ENCODE data around the gene MICAL3.
A peak's percentile ranks its signal among the peaks of the same experiment; 100 is the strongest.

MICAL3 gene

DNA sequence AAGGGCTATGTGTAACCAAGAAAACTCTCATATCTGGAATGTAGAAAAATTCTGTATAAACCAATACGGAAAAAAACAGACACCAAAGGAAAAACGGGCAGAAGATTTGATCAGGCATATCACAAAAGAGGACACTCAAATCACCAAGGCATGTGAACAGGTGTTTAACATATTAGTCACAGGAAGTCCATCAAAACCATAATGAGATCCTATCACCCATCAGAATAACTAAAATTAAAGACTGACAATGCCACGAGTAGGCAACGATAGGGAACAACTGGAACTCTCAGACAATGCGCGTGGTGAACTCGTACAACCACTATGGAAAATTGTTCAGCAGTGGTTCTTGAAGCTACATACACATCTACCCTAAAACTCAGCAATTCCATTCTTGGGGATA, 94.5 kb downstream of the MICAL3 start:
- DNase-seq (ENCODE audit: low read depth), result no peak

GRCh38 chr22:17928391-17928790, 96.0 kb downstream of the MICAL3 start:
- DNase-seq (ENCODE audit: low read depth), result no peak

- no peak for DNase-seq (ENCODE audit: low read depth)
Observed at GRCh38 chr22:17927062-17927461, 97.3 kb downstream of the MICAL3 start.

GRCh38 chr22:17926516-17926915, 97.8 kb downstream of the MICAL3 start:
- DNase-seq (ENCODE audit: low read depth), result no peak

DNA sequence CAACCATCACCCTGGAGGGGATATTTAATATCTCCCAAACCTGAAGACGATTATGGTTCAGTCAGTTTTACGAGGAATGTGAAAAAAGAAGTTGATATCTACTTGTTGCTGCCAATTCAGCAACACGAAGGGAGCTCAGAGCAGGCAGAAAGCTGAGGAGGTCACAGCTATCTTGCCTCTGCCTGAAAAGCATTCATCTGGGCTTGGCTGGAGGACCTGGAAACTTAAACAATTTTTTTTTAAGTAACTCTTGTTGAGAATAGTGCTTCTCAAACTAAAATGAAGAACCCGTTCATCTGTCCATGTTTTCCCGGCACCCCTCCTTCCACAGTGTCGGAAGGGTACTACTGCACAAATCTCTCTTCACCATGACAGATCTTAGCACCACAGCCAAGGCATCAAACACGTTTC, 98.9 kb downstream of the MICAL3 start:
- DNase-seq (ENCODE audit: low read depth), result no peak

DNA sequence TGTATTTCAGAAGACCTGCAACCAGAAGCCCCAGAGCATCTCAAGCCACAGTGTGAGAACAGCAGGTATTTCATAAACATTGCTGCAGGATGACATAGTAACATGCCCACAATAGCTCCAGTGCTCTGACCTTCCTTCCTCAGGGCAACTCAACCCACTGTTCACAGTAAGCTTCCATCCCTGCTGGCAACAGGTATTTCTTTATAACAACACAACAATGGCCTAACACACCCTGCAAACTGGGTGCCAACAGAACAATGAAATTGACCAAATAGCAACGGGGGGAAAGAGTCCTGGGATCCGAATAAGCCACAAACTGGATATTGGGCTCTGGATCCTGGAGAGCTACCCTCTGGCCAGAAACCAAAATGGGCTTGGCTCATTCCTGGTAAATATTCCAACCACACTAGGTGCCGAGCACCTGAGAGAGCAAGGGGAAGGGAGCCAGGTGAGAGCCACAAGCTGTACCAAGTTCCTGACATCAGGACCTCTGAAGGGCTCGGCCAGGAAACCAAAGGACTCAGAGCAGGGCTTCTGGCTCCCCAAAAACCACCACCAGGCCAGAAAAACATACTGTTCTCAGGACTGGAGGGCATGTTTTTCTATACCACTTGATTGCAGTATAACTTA, 99.5 kb downstream of the MICAL3 start:
- DNase-seq (ENCODE audit: low read depth), result no peak

DNA sequence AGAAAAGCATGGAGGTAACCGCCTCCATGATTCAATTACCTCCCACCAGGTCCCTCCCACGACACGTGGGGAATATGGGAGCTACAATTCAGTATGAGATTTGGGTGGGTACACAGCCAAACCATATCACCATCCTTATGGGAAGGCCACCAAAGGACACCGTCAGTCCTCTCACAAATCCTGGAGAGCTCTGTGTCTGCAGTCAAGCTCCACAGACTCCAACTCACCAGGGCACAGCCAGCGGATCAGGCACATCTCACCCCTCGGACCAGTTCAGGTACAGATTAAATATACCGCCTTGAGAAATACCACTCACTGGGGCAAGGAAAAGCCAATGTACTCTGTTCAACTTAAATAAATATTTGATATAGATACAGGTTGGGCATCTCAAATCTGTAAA, 100.3 kb downstream of the MICAL3 start:
- DNase-seq (ENCODE audit: low read depth), result no peak

DNA sequence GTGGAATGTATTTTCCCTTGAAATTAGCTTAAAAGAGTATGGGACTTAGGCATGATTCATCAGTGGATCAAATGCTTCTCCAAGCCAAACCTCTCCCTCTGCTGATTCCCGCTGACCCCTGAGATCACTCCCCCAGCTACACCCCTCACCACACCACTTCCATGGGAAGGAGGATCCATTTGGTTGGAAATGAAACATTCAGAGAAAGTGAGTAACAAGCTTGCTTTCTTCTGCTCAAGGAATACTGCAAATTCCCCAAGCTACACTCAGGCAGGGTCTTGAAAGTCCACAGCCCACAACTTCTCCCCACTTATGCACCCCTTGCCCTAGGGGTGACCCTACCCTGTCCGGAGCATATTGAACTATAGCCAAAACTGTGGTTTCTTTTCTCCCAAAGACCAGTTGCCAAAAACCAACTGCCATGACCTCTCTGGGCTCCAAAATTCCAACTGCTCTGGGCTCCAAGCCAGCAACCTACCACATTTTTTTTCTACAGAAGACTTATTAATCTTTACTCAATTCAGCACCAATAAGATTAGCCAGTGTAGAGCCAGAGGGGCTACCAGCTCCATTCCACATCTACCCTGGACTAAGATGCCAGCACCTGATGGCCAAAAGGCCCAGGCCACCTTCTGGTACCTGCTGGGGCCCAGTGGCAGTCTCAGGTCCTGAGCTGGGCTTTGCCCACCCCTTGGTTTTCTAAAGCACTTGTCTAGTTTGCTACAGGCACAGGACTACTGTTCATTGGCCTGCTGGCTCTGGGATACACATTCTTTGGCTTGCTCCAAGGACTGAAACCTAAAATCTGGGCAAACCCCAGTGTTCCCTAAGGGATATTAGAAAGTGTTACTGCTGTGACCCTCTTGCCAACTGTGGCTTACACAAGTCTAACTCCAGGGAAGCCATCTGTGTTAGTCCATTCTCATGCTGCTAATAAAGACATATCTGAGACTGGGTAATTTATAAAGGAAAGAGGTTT, 101.1 kb downstream of the MICAL3 start:
- peak; percentile 64 for DNase-seq (ENCODE audit: low read depth)

- no peak for DNase-seq (ENCODE audit: low read depth)
Observed at GRCh38 chr22:17921871-17922821, 102.2 kb downstream of the MICAL3 start.

- no peak for DNase-seq (ENCODE audit: low read depth)
Observed at GRCh38 chr22:17920992-17921650, 103.2 kb downstream of the MICAL3 start.

DNA sequence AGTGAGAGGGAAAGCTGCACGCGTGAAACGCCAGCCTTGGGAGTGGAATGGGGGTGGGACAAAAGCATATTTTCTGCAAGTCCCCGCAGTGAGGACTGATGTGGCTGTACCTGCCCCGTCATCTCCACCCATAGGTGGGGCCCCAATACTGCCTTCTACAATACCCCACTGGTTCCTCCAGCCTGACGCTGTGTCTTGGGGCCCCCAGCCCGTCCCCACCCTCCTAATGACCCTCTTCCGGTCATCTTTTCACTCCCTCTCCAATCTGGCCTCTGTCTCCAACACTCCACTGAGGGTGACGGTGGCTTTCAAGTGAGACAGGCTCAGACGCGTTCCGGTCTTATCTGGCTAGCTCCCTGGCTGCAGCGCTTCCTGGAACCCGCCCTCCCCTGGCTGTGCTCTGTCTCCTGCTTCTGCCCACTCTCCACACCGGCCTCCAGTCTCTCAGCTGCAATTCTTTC, 104.2 kb downstream of the MICAL3 start:
- DNase-seq (ENCODE audit: low read depth), result no peak

DNA sequence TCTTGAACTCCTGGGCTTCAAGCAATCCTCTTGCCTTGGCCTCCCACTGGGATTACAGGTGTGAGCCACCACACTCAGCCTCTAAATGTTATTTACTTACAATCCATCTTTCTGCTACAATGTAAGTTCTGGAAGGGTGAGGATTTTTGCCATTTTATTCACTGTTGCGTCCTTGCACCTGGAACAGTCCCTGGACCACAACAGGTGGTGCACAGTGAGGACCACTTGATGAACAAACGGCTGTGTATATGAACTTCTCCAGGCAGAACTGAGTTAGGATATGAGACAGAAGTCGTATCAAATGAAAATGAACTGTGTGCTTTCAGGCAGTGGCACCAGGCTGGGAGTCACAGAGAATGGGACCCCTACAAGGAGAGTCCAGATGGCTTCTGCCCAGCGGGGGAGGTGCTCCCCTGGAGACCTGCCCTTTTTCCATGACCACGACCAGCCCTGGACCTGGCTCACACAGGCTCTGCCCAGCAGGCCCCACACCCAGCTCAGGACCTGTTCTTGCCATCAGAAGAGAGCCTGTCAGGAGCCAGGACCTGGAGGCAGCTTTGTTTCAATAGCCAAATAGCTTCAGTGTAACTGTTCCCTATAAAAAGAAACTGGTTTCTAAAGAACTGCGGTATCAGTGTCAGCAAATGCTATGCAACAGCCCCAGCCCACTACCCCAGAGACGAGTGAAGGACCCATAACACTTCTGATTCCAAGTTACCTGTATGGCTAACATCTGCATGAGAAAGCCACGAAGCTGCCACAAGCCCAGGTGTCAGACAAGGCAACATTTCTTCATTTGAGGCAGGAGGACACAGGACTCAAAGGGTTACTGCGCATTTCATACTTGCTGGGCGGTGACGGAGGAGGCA, 104.9 kb downstream of the MICAL3 start:
- DNase-seq (ENCODE audit: low read depth), result no peak

DNA sequence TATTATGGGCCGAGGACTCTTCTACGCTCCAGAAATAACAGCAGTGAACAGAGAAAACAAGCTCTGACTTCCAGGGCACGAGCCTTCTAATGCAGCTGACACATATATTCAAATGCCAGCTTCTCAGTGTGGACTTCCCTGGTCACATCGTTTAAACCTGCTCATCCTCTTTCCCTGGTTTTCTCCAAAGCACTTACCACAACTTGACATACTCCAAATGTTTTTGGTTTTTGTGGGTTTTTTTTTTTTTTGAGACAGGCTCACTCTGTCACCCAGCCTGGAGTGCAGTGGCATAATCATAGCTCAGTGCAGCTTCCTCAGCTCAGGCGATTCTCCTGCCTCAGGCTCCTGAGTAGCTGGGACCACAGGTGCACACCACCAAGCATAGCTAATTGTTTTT, 105.5 kb downstream of the MICAL3 start:
- peak; percentile 70 for DNase-seq (ENCODE audit: low read depth)

DNA sequence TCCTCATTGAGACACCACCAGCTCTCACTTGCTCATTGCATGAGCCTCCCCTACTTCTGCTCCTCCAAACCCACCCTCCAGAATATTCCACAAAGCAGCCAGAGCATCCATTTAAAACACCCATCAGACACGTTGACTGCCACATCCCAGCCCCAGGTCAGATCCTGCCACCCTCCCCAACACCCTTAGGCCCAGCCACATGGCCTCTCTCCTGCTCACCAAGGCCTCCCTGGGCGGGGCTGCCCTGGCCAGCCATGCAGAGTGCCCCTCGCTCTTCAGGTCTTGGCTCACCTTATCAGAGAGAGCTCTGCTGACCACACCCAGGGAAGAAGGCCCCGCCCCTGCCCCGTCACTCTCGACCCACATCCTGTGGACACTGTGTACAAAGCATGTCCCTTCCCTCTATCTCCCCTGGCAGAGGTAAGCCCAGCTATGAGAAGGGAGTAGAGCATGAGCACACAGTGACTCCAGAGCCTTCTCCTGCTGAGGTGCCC, 106.8 kb downstream of the MICAL3 start:
- no peak for DNase-seq (ENCODE audit: low read depth)

DNA sequence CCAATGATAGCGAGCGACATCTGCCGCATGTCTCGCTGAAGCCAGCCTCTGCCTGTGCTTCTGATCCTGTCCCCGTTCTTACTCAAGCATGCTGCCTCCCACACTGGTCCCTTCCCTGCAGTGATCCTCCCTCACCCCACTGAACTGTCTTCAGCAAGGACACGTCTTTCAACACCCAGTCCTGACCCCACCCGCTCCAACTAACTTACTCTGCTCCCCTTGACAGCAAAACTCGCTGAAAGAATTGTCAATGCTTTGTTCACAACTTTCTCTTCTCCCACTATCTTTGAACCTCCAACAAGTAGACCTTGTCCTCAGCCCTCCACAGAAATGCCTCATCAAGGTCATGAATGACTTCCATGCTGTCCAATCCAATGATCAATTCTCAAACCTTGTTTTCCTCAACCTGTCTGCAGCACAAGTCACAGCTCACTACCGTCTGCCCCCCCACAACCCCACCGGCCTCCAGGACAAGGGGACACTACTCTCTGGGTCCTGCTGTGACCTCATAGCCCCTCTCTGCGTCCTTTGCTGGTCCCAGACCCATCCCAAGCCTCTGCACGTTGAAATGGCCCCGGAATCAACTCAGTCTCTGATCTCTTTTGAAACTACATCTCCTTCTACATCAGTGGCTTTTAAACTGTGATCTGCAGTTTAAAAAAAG, 108.0 kb downstream of the MICAL3 start:
- DNase-seq (ENCODE audit: low read depth), result no peak

GRCh38 chr22:17915676-17916075, 108.7 kb downstream of the MICAL3 start:
- no peak for DNase-seq (ENCODE audit: low read depth)

- DNase-seq (ENCODE audit: low read depth), result no peak
Observed at GRCh38 chr22:17915188-17915587, 109.2 kb downstream of the MICAL3 start.

DNA sequence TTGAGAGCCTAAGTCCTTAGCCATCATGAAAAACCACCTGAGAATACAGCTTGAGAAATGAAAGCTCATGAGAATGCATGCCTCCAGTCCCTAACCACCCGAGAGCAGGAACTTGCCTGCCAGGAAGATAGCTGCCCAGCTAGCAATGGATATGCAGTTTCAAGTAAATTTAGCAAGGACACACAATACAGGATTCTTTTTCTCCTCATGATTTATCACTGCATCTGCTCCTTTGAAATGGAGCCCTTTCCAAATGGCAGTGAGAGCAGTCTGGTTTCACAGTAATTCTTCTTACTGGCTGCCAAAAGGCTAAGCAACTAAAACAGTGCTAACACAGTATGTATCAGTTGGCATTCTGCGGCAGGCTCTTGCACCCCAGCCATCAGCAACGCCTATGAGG, 109.9 kb downstream of the MICAL3 start:
- no peak for DNase-seq (ENCODE audit: low read depth)

- peak; percentile 70 for DNase-seq (ENCODE audit: low read depth)
Observed at GRCh38 chr22:17913801-17914347, 110.5 kb downstream of the MICAL3 start.

Measured in ELR (cell line).